NCI-H2227 treated with DMSO at 0.1 percent for 48 hours (cell line): Measurements from ENCODE around the gene ALLC.
A peak's percentile ranks its signal among the peaks of the same experiment; 100 is the strongest.

Experiments
- DNase-seq: peaks from one replicate; lab custom pipeline; 2025; lab: John Stamatoyannopoulos, UW

ALLC gene

GRCh38 chr2:3725458-3726250 is 67.7 kb downstream of the ALLC start:
- DNase-seq, result no peak

- no peak for DNase-seq
Measured at GRCh38 chr2:3726511-3726910, 68.5 kb downstream of the ALLC start.

DNA sequence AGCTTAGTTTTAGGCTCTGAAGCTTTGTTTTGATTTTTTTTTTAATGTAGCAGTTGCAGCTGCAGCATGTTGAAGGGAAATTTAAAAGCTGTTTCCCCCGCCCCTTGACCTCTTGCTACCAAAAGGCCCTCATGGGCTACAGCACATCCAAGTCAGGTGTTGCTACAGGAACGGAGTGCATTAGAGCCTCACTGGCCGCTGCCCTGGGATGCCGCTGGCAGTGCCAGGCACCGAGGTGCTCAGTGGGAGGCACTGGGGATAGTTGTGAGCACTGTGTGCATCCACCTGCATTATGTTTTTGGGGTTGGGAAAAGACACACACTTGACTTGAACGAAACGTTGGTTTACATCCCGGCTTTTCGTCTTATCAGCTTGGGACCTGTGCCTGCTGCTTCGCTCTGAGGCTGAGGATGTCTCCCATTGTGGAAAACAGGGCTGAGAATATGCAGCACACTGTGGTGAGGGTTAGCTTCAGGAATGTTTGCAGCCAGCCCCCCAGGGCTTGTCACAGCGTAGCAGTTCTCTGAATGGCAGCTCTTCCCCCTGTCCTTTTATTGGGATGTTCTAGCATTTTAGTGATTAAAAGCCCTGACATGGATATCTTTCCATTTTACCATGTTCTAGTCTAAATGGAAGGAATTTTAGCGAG is 69.5 kb downstream of the ALLC start:
- no peak for DNase-seq

DNA sequence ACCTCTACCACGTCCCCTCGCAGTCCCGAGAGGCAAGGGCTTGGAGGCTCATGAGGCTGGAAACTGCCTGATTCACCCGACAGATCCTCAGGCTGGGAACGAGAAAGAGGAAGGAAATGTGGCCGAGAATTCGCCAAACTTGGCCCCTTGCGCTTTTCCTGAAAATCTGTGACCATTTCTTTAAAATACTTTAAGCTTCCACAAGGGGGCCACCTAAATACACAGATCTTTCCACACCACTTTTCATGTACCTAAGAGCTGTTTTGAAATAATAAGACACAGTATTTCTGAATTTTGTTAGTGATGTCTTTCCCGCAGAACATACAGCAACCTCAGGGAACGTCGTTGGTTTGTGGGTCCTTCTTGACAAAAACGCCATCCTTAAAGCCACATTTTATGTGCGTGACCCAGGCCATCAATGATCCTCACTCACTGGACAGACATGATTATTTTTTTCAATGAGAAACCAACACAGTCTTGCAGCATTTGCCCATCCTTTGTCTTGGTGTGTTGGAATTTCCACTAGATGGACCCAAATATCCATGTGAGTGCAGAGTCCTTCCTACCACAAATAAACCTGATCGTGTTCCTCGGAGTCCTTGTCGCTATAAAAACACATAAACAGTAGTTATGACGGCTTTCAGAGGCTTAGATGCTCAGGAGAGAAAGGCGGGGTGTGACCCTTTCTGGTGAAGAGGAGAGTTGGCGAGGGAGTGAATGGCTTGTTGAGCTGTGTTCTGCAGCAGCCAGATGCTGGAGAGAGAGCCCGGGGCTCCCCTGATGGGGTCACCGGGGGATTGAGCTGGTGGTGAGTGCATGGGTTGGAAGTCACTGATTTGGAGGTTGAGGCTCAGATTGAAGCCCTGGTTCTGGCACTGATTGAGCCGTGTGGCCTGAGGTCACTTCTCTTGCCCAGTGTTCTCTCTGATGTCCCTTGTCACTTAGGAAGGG is 70.4 kb downstream of the ALLC start:
- DNase-seq, result peak; percentile 88

DNA sequence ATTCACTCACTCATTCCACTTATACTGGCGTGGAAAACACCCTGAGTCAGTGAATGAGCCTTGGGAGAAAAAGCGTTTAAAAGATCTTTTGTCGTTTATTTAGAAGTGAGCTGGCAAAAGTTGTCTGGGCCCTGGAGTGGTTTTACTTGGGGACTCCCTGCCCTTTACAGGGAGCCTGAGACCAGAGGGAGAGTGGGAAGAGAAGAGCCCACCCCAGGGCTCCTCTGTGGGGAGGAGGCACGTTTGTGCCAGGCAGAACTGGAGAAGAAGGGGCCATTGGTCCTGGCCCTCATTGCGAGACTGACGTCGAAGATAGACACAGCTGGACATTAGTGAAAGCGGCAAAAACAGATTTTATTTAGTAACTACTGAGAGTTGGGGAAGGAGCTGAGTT is 71.1 kb downstream of the ALLC start:
- no peak for DNase-seq

GRCh38 chr2:3729786-3730185 is 71.8 kb downstream of the ALLC start:
- DNase-seq, result no peak

GRCh38 chr2:3730646-3731045 is 72.6 kb downstream of the ALLC start:
- no peak for DNase-seq

DNA sequence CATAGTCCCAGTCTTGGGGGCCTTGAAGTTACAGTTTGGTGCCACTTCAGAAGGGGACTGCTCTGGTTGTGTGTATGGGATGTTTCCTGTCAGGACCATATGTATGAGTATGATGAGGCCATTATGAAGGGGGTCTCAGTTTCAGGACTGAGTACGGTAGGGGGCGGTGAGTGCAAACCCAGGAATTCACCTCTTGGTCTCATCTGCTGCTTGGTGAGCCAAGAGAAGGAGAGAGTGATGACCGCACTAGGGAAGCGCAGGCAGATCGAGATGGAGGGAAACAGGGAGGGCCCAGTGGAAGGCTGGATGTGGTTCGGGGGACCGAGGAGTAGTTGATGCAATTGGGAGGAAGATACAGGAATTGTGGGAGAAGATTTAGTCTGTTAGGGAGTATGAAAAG is 73.8 kb downstream of the ALLC start:
- no peak for DNase-seq

- DNase-seq, result no peak
Measured at GRCh38 chr2:3736112-3736511, 78.1 kb downstream of the ALLC start.

- no peak for DNase-seq
Measured at GRCh38 chr2:3737128-3737527, 79.1 kb downstream of the ALLC start.

GRCh38 chr2:3738454-3738853 is 80.5 kb downstream of the ALLC start:
- DNase-seq, result no peak

- no peak for DNase-seq
Measured at GRCh38 chr2:3739313-3739712, 81.3 kb downstream of the ALLC start.

DNA sequence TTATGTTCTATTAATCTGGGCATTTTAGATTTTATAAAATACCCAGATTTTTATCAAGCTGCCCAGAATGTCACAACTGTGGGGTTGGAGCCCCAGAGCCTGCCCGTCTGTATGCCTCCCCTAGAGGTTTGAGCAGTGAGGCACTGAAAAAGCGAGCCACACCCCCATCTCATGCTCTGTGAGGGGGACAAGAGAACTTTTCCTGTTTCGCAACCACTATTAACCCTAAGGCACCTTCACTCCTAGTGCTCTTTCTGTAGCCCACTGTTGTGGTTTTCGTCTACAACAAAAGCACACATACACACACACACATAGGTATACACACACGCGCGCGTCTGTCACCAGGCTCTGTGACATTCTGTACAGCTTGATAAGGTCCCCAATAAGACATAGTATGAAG is 83.4 kb downstream of the ALLC start:
- DNase-seq, result no peak

GRCh38 chr2:3741867-3742602 is 84.0 kb downstream of the ALLC start:
- DNase-seq, result no peak

DNA sequence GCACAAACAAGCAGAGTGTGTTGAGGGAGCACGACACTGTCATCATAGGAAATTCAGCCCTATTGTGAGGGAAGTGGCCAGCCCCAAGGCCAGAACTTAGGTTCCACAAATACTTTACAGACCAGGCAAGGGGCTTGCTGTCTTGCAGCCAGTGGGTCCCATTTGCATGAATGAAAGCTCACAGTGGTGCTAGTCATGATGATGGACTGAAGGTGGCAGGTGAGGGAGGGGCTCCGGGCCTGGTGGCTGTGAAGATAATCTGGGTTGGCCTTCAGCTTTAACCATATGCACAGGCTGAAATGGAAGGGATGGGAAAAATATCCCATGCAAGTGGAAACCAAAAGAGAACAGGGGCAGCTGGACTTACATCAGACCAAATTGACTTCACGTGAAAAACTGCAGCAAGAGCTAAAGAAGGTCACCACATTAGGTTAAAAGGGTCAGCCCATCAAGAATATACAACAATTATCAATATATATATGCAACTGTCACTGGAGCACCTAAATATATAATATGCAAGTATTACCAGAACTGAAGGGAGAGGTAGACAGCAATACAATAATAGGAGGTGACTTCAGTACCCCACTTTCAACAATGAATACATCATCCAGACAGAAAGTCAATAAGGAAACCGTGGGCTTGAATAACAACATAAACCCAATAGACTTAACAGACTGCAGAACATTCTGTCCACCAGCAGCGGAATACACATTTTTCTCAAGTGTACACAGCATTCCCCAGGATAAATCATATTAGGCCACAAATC is 84.9 kb downstream of the ALLC start:
- no peak for DNase-seq

GRCh38 chr2:3743951-3744555 is 86.1 kb downstream of the ALLC start:
- DNase-seq, result no peak

- DNase-seq, result no peak
Measured at GRCh38 chr2:3745920-3746319, 87.9 kb downstream of the ALLC start.

DNA sequence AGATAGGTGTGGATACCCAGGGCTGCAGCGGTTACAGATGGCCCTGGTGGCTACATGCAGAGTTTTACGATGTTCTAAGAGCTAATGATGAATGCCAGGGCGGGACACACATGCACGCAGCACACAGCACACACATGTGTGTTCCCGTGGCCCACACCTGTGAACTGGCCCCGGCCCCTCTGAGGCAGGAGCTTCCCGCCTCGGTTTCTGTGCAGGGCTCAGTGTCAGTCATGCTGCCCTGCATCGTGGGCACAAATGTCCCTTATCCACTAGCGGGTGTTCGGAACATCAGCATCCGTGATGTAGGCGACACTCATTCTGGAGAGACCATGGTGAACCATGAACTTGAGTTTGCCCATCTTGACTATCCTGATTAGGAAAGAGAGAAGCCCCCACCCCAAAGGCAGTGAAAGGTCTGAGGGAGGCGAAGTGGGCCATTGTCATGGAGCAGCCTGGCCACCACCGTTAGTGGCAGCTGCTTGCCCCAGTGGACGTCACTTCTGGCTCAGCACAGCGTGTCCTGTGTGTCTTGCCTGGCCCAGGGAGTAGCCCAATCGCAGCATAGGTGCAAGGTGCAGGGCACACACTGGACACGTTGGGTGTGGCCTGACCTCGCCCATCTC is 89.1 kb downstream of the ALLC start:
- DNase-seq, result no peak

- no peak for DNase-seq
Measured at GRCh38 chr2:3747826-3748225, 89.8 kb downstream of the ALLC start.

DNA sequence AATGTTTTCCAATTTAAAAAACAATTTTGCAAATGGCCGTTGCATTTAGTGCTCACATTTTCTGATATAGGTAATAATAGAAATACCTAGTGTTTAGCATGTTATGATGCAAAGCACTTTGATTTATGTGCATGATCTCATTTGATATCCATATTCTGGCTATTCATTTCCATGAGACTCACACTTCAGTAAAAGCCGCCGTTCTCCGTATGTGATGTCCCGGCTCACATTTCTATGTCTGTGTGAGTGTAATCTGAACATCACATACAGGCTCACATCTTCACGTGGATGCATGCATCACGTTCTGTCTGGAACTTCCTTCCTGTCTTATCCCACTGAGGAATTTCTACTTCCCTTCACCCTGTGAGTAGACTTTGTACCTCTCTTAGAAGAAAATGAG is 91.2 kb downstream of the ALLC start:
- DNase-seq, result no peak
